Esophagus muscularis mucosa (tissue), 4 donors: ENCODE data around the gene EHD3.

ENCODE experiments used
- EP300 ChIP-seq: sonication (generic); formaldehyde crosslinking; IDR thresholded peaks from one replicate; pipeline ENCODE4 v1.6.1; 2017; ENCODE audit warnings: antibody characterized with exemption
- POLR2A ChIP-seq: fragments of 450-650 bp; IDR thresholded peaks from one replicate; pipeline ENCODE4 v1.6.1; 2017; ENCODE audit warnings: antibody characterized with exemption, moderate library complexity, mild to moderate bottlenecking, low read depth
- TF ChIP-seq, protein P1 (sequence below), 3 experiments: fragments of 200-600 bp in 2 of 3; fragments of 450-650 bp in 1 of 3; sonication (generic) in 2 of 3; IDR thresholded peaks; one replicate each; pipeline ENCODE4 v1.5.1; 2017 to 2019; ENCODE audit warnings: antibody characterized with exemption in 3 of 3, mild to moderate bottlenecking in 2 of 3, moderate library complexity in 1 of 3

DNA sequence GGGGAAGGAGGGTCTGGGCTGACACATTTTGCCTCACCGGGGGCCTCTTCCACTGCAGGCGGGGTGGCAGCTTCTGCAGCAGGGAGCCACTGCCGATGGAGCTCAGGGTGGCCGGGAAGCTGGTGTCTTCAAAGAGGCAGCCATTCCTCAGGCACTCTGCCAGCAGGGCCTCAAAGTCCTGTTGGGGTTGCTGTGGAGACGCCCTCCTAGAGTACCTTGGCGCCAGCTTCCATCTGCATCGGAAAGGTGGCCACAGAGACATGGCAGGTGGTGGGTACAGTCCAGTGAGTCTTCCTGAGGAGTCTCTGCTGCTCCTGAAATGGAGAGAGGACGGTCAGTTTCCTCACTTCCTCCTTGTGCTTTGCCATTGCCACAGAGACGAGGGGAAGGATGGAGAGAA, 28.8 kb upstream of the EHD3 start:
- TF ChIP-seq, protein P1, sequence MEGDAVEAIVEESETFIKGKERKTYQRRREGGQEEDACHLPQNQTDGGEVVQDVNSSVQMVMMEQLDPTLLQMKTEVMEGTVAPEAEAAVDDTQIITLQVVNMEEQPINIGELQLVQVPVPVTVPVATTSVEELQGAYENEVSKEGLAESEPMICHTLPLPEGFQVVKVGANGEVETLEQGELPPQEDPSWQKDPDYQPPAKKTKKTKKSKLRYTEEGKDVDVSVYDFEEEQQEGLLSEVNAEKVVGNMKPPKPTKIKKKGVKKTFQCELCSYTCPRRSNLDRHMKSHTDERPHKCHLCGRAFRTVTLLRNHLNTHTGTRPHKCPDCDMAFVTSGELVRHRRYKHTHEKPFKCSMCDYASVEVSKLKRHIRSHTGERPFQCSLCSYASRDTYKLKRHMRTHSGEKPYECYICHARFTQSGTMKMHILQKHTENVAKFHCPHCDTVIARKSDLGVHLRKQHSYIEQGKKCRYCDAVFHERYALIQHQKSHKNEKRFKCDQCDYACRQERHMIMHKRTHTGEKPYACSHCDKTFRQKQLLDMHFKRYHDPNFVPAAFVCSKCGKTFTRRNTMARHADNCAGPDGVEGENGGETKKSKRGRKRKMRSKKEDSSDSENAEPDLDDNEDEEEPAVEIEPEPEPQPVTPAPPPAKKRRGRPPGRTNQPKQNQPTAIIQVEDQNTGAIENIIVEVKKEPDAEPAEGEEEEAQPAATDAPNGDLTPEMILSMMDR (IDR thresholded peaks at IDR 0.05), result no peak
- TF ChIP-seq EP300 (no peak), POLR2A (no peak)
